Spleen (tissue), 11 donors: Measurements from ENCODE around the gene SUPT6H. TPM values are rescaled to one million over a fixed set of nuclear protein-coding genes. Genes with fewer than 3 reads are reported as not detected.
"Not testable (repeated sequence)": the region's sequence is repeated elsewhere in the genome, so short reads cannot be mapped to it uniquely, and the experiment has no call there.

ENCODE experiments used
- DNase-seq: peaks from one replicate; pipeline ENCODE4 v3.0.0-alpha.2; 2020
- H3K27ac ChIP-seq, 8 donors: fragments of 200-600 bp; sonication (generic) in 7 of 8; 1 replicate in 4 of 8; 2 replicates in 4 of 8; pipeline versions ENCODE4 v1.5.0 to v1.8.0; 2016 to 2021; ENCODE audit warnings: inconsistent platforms in 4 of 8, mild to moderate bottlenecking in 4 of 8, moderate library complexity in 1 of 8
- H3K27me3 ChIP-seq, 7 donors: fragments of 200-600 bp; sonication (generic) in 6 of 7; replicated peaks in 1 of 7; 1 replicate in 4 of 7; 2 replicates in 3 of 7; pipeline versions ENCODE4 v1.5.0 to v1.8.0; 2016 to 2021; ENCODE audit warnings: inconsistent platforms in 3 of 7, mild to moderate bottlenecking in 1 of 7
- H3K36me3 ChIP-seq, 6 donors: fragments of 200-600 bp; sonication (generic) in 5 of 6; 1 replicate in 4 of 6; 2 replicates in 2 of 6; pipeline versions ENCODE4 v1.5.0 to v1.8.0; 2016 to 2021; ENCODE audit warnings: inconsistent platforms in 2 of 6
- H3K4me1 ChIP-seq, 6 donors: fragments of 200-600 bp; sonication (generic) in 5 of 6; 1 replicate in 3 of 6; 2 replicates in 3 of 6; pipeline versions ENCODE4 v1.5.0 to v1.8.0; 2016 to 2021; ENCODE audit warnings: inconsistent platforms in 3 of 6
- H3K4me3 ChIP-seq, 8 donors: fragments of 200-600 bp; sonication (generic) in 7 of 8; 1 replicate in 4 of 8; 2 replicates in 4 of 8; pipeline versions ENCODE4 v1.5.0 to v1.8.0; 2016 to 2021; ENCODE audit warnings: inconsistent platforms in 4 of 8, mild to moderate bottlenecking in 4 of 8, moderate library complexity in 2 of 8
- H3K9me3 ChIP-seq, 8 donors: fragments of 200-600 bp; sonication (generic) in 7 of 8; 1 replicate in 4 of 8; 2 replicates in 4 of 8; pipeline versions ENCODE4 v1.5.0 to v1.8.0; 2016 to 2021; ENCODE audit warnings: inconsistent platforms in 4 of 8
- POLR2A ChIP-seq, 3 donors: fragments of 450-650 bp; IDR thresholded peaks; one replicate each; pipeline ENCODE4 v1.5.1; 2017; ENCODE audit warnings: antibody characterized with exemption in 3 of 3, mild to moderate bottlenecking in 1 of 3
- POLR2AphosphoS5 ChIP-seq, 3 donors: sonication (generic); formaldehyde crosslinking; IDR thresholded peaks; one replicate each; pipeline ENCODE4 v1.5.1; 2017; ENCODE audit warnings: antibody characterized with exemption in 3 of 3
- WGBS, 5 donors: extraction: QIAGEN DNeasy Blood & Tissue Kit in 3 of 5; methylation state at CpG; one replicate each; pipeline versions ENCODE4 v1.1.5 to v1.1.7; 2013 to 2018; 5-methylcytosine and 5-hydroxymethylcytosine counted together
- intact Hi-C: fragments of 100-400 bp; cut with DNase I; formaldehyde crosslinking; loops from one replicate; pipeline ENCODE4 v1.15.0; 2023; ENCODE audit warnings: low total_unique reads
- polyA plus RNA-seq, 3 donors: library from polyadenylated mRNA; stranded (reverse); fragments of 200-250 nt; gene quantifications; one replicate each; pipeline ENCODE4 v1.2.1, GENCODE V29; 2013
- total RNA-seq, 7 donors: library from RNA; depleted of rRNA in 3 of 7; stranded (reverse); fragments of >200 nt in 3 of 7; fragmentation: NEBNext Ultra II Directional in 4 of 7; extraction: Animal tissue kit (Norgen Biotek cat#: 25700) in 4 of 7; gene quantifications; one replicate each; pipeline versions ENCODE4 v1.1.0 to v1.2.1, GENCODE V29; 2016 to 2021
- TF ChIP-seq, protein P1 (sequence below), 11 experiments: fragments of 200-600 bp in 7 of 11; fragments of 450-650 bp in 4 of 11; sonication (generic) in 4 of 11; IDR thresholded peaks in 8 of 11; conservative IDR thresholded peaks in 3 of 11; 1 replicate in 7 of 11; 2 replicates in 4 of 11; pipeline versions ENCODE4 v1.4.0 to v1.8.0; 2016 to 2021; ENCODE audit warnings: antibody characterized with exemption in 11 of 11, inconsistent platforms in 4 of 11, mild to moderate bottlenecking in 1 of 11
- donor health status: healthy with polysubstance abuse.
- donor health status: DM: no; HTN: no; CAD: no; lungs with moderate emphysema.
- donor health status: DM: no; HTN: no; CAD: no.
- donor health status: Bipolar disorder and iron deficiency.
- donor health status: healthy.
- donor health status: DM: no; HTN: no; CAD: no.
- donor health status: DM: yes; HTN: yes; CAD: no.

The SUPT6H gene
- total and polyA plus RNA-seq, 10 donors, result 11.6 to 91.2 (median 71.9) TPM

DNA sequence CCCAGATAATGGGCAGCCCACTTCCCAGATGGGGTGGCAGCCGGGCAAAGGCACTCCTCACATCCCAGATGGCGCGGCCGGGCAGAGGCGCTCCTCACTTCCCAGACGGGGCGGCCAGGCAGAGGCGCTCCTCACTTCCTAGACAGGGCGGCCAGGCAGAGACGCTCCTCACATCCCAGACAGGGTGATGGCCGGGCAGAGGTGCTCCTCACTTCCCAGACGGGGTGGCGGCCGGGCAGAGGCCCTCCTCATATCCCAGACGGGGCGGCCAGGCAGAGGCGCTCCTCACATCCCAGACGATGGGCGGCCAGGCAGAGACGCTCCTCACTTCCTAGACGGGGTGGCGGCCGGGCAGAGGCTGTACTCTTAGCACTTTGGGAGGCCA, 2.5 kb upstream of the SUPT6H start:
- intact Hi-C loops, result not testable (repeated sequence)

DNA sequence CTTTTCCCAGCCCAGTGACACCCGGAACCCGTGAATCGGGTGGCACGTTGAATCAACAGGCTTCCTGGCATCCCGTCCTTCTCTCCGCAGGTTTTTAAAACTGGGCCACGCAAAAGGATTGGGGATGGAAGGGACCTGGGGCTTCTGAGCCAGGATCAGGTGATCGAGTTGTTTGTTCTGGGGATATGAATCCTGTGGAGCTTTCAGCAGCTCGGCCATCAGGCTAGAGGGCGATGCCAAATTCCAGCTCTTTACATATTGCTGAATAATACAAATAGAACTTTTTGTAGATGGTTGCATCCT, 473 bp downstream of the SUPT6H start:
- intact Hi-C loops, result no loop called here
- TF ChIP-seq POLR2A (IDR thresholded peaks at IDR 0.05), result no peak
- 0 to 1% (median 0%) methylated on average over 4 to 10 of the region's 10 CpGs for WGBS, 5 donors
- Histone ChIP-seq H3K4me1 (peaks cover 35 to 79% (median 58%) of the 10 kb centered on the region in 6 donors), H3K9me3 (peaks cover 0 to 3% (median 0%) of the 10 kb centered on the region in 8 donors), H3K4me3 (peak overlapping the region; percentile 51 to 86 (median 68)), H3K27me3 (no peaks in the 10 kb centered on the region), H3K36me3 (peaks cover 0 to 62% (median 24%) of the 10 kb centered on the region in 6 donors), H3K27ac (peak overlapping the region; percentile 94 to 99 (median 98))
- DNase-seq, result no peak

More for the DNA sequence above, 2.5 kb upstream of the SUPT6H start:
- peaks cover 31 to 70% (median 39%) of the 10 kb centered on the region in 6 donors for H3K4me1 ChIP-seq
- H3K27me3 ChIP-seq, H3K9me3 ChIP-seq, H3K4me3 ChIP-seq, DNase-seq, H3K27ac ChIP-seq: not testable (repeated sequence)
- H3K36me3 ChIP-seq, result peaks cover 0 to 66% (median 39%) of the 10 kb centered on the region in 6 donors
- WGBS, 5 donors, result 96 to 100% (median 98%) methylated on average over 3 to 23 of the region's 23 CpGs

DNA sequence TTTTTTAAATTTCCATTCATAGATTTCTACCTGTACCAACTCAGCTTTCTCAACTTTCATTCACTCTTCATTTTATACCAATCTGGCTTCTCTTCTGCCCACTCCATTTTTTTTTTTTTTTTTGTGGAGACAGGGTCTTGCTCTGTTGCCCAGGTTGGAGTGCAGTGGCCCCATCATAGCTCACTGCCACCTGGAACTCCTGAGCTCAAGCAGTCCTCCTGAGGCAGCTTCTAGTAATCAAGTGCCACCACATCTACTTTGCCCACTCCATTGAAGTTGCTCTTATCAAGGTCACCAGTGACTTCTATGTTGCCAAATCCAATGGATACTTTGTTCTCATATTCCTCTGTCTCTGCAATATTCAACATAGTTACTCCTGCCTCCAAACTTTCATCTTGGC, 1.7 kb downstream of the SUPT6H start:
- TF ChIP-seq POLR2A (IDR thresholded peaks at IDR 0.05), result no peak
- TF ChIP-seq, protein P1, sequence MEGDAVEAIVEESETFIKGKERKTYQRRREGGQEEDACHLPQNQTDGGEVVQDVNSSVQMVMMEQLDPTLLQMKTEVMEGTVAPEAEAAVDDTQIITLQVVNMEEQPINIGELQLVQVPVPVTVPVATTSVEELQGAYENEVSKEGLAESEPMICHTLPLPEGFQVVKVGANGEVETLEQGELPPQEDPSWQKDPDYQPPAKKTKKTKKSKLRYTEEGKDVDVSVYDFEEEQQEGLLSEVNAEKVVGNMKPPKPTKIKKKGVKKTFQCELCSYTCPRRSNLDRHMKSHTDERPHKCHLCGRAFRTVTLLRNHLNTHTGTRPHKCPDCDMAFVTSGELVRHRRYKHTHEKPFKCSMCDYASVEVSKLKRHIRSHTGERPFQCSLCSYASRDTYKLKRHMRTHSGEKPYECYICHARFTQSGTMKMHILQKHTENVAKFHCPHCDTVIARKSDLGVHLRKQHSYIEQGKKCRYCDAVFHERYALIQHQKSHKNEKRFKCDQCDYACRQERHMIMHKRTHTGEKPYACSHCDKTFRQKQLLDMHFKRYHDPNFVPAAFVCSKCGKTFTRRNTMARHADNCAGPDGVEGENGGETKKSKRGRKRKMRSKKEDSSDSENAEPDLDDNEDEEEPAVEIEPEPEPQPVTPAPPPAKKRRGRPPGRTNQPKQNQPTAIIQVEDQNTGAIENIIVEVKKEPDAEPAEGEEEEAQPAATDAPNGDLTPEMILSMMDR (IDR thresholded peaks at IDR 0.05 in 8 of 11, conservative IDR thresholded peaks at IDR 0.05 in 3 of 11), result no peak
- no peak for TF ChIP-seq POLR2AphosphoS5 (IDR thresholded peaks at IDR 0.05)
- H3K27ac ChIP-seq, result no peak overlapping the region
- peaks cover 0 to 3% (median 0%) of the 10 kb centered on the region in 8 donors for H3K9me3 ChIP-seq
- peaks cover 41 to 86% (median 65%) of the 10 kb centered on the region in 6 donors for H3K4me1 ChIP-seq
- H3K27me3 ChIP-seq, result no peaks in the 10 kb centered on the region
- peak overlapping the region in 4 of 8 donors; percentile 51 to 75 (median 65) for H3K4me3 ChIP-seq
- no peak for DNase-seq
- H3K36me3 ChIP-seq, result peaks cover 0 to 62% (median 22%) of the 10 kb centered on the region in 6 donors
- intact Hi-C loops, result no loop called here

DNA sequence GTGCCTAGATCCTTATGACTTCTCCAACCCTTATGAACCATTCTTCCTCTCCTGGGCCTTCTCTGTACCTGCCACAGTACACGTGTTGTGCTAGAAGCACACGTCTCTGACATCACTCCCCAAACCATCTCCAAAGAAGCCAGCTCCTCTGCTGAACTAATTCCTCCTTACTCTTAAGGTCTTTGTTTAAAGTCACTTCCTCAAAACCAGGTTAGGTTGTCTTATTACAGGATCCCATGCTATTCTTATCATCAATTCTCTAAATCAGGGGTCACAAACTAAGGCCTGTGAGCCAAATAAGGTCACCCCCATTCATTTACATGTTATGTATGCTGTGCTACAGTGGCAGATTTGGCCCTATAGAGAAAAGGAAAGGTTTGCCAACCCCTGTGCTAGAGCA, 4.0 kb downstream of the SUPT6H start:
- WGBS, 5 donors, result 66 to 88% (median 74%) methylated on average over 2 of the region's 2 CpGs
- no peak overlapping the region for H3K4me3 ChIP-seq
- intact Hi-C loops, result no loop called here
- H3K27ac ChIP-seq, result no peak overlapping the region
- H3K9me3 ChIP-seq, result no peaks in the 10 kb centered on the region
- no peak for DNase-seq
- H3K4me1 ChIP-seq, result peaks cover 28 to 79% (median 54%) of the 10 kb centered on the region in 6 donors
- H3K36me3 ChIP-seq, result peaks cover 0 to 68% (median 23%) of the 10 kb centered on the region in 6 donors
- no peaks in the 10 kb centered on the region for H3K27me3 ChIP-seq
- TF ChIP-seq POLR2A (IDR thresholded peaks at IDR 0.05) (no peak), POLR2AphosphoS5 (IDR thresholded peaks at IDR 0.05) (no peak)
- TF ChIP-seq, protein P1 (IDR thresholded peaks at IDR 0.05 in 8 of 11, conservative IDR thresholded peaks at IDR 0.05 in 3 of 11), result no peak

DNA sequence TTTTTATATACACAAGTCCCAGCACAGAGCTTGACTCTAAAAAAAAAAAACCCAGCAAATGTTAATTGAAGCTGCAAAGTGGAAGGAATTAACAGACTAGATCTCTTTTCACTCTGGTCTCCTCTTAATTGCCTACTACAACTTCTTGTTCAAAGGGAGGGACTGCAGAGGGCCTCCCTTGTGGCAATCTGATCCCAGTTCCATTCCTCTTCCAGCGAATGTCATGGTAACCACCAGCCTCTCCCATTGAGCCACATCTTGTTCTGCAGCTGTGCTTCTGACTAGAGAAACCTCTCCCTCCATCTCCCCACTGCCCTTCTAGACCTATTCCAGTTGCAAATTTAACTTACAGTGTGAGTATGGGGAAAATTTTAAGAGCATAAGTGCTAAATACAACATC, 5.9 kb downstream of the SUPT6H start:
- H3K4me3 ChIP-seq, result no peak overlapping the region
- no peak for DNase-seq
- no peaks in the 10 kb centered on the region for H3K27me3 ChIP-seq
- intact Hi-C loops, result no loop called here
- no peak for TF ChIP-seq POLR2A (IDR thresholded peaks at IDR 0.05)
- TF ChIP-seq, protein P1 (IDR thresholded peaks at IDR 0.05 in 8 of 11, conservative IDR thresholded peaks at IDR 0.05 in 3 of 11), result no peak
- TF ChIP-seq POLR2AphosphoS5 (IDR thresholded peaks at IDR 0.05), result no peak
- H3K4me1 ChIP-seq, result peaks cover 20 to 68% (median 45%) of the 10 kb centered on the region in 6 donors
- no peaks in the 10 kb centered on the region for H3K9me3 ChIP-seq
- H3K36me3 ChIP-seq, result peaks cover 0 to 87% (median 41%) of the 10 kb centered on the region in 6 donors
- H3K27ac ChIP-seq, result no peak overlapping the region
- 75 to 95% (median 93%) methylated on average over 1 of the region's 1 CpG for WGBS, 5 donors
